CD4-positive, alpha-beta T cell treated with Interleukin-17A for 1 hour (primary cell): ENCODE results near the gene CCDC82.

Experiments
- DNase-seq: peaks from one replicate; pipeline ENCODE4 v3.0.0-alpha.2; 2020

Gene CCDC82

GRCh38 chr11:96358321-96358720 is 31.4 kb downstream of the CCDC82 start:
- no peak for DNase-seq

- no peak for DNase-seq
Measured at GRCh38 chr11:96357794-96358193, 31.9 kb downstream of the CCDC82 start.

GRCh38 chr11:96356848-96357247 is 32.9 kb downstream of the CCDC82 start:
- no peak for DNase-seq

- DNase-seq = peak; percentile 94
Measured at GRCh38 chr11:96342961-96343711, 46.6 kb downstream of the CCDC82 start, which contains the start of gene MAML2. Gene MAML2, minus strand, starts transcription at chr11:96343195. Its CDS starts 1,300 bp downstream, at chr11:96341895.

GRCh38 chr11:96342014-96342960 is 47.4 kb downstream of the CCDC82 start:
- peak; percentile 17 for DNase-seq

- DNase-seq = peak; percentile 77
Measured at GRCh38 chr11:96341211-96342013, 48.3 kb downstream of the CCDC82 start.

GRCh38 chr11:96340555-96340885 is 49.2 kb downstream of the CCDC82 start:
- no peak for DNase-seq

- DNase-seq = no peak
Measured at GRCh38 chr11:96339706-96340554, 49.8 kb downstream of the CCDC82 start.

GRCh38 chr11:96338910-96339705 is 50.6 kb downstream of the CCDC82 start:
- DNase-seq = peak; percentile 58

GRCh38 chr11:96337541-96338431 is 51.9 kb downstream of the CCDC82 start:
- peak; percentile 34 for DNase-seq

GRCh38 chr11:96335388-96335787 is 54.3 kb downstream of the CCDC82 start:
- no peak for DNase-seq

- no peak for DNase-seq
Measured at GRCh38 chr11:96334219-96334618, 55.5 kb downstream of the CCDC82 start.

- no peak for DNase-seq
Measured at GRCh38 chr11:96333191-96333719, 56.5 kb downstream of the CCDC82 start.

GRCh38 chr11:96332126-96332771 is 57.5 kb downstream of the CCDC82 start:
- DNase-seq = no peak

GRCh38 chr11:96331699-96332116 is 58.0 kb downstream of the CCDC82 start:
- no peak for DNase-seq

- no peak for DNase-seq
Measured at GRCh38 chr11:96330511-96330859, 59.2 kb downstream of the CCDC82 start.

GRCh38 chr11:96329855-96330510 is 59.7 kb downstream of the CCDC82 start:
- DNase-seq = no peak

- no peak for DNase-seq
Measured at GRCh38 chr11:96329419-96329818, 60.3 kb downstream of the CCDC82 start.
